ENCODE data around the gene UFC1.

UFC1 gene

DNA sequence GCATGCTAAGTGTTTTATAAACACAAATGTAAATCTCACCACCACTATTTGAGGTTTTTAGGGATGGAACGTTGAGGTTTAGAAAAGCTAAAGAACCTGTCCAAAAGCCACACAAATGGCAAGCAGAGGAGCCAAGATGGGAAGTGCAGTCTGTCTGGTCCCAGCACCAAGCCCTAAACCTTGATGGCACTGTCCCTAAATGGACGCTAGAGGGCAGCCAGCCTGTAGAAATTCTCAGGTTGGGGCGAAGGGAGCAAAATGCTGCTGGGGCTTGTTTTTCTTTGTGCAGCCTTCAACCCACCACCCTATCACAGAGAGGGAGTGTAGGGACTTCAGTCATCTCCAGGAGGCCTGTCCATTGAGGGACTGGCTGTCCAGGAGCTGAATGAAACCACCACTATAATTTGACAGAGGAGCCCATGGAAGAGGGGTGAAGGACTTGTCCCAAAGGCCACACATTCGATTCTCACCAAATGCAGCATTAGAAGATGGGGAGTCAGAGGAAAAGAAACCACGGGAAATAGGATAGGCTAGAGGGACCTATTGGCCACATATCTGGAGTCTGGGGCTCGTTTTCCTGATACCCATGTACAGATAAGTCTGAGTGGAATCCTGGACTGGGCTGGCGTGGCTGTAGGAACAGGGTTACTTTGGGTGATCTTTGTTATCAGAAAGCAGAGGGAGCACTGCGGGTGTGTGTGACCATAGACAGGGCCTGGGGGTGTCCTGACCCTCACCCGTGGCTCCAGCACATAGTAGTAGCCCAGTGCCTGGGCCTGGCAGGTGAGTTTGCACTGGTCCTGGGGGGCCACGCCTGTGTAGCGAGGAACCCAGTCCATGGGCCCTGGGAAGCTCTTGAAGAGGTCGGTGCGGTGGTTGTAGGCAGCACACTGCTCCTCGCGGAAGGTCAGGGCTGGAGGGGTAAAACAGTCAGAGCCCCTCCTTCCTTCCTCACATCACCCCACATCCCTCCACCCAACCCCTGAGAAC, 39.0 kb downstream of the UFC1 start:
- peak; percentile 28 to 51 (median 39) for DNase-seq (ENCODE audit: low read depth in 3 of 3)

DNA sequence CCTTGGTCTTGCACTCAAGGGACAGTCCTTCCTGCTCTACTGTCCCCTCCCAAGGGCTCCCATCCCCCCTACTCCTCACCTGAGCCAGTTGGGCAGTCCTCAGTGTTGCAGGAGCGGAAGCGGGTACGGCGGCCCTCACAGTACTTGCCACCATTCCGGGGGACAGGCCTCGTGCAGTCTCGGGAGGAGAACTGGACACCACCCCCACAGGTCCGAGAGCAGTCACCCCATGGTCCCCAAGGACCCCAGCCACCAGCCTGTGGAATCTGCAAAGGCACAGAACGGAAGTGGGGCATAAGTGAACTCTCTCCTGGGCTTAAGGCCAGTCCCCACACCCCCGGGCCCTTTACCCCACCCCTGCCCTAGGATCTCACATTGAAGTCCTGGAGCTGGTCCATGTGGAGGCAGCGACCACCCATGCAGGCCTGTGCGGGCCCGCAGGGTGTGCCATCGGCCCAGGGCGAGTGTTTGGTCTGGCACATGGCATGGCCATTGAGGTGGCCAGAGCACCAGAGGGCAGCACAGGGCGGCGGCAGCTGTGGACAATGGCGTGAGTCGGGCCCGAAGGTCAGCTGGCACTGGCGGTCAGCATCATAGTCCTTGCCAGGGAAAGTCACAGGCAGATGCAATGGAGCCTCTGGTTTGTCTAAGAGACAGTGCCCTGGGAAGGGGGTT, 39.9 kb downstream of the UFC1 start:
- DNase-seq (ENCODE audit: low read depth in 3 of 3), result no peak

DNA sequence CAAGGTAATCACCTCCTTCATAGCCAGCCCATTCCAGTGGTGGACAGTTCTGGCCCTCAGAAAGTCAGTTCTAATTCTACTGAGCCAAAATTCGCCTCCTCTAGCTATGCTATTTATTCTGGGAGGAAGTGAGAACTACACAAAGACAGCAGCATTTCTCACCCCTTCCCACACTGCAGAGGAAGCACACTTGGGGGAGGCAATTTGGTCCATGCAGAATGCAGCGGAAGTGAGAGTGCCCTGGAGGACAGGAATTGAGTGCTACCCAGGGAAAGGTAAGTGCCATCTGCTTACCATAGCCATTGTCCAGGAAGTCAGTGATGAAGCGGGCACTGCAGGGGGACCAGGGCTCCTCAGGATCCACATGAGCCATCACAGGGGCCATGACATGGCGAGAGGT, 41.4 kb downstream of the UFC1 start:
- DNase-seq (ENCODE audit: low read depth in 3 of 3), result no peak

DNA sequence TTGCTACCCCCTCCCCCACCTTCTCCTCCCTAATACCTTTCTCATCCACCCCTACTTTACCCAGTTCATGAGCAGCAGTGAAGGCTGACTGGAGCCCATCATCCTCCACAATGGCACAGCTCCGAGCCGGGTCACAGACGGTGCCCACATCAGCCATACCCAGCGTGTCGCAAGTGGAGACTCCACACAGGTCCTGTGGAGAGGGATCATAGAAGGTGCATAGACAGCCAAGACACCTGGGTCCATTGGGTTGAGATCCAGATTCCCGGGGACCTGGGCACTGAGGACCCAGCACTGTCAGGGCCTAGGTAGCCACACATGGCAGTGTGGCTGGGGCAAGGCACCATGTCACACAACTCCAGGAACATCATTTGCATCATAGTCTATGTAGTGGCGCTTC, 42.3 kb downstream of the UFC1 start:
- no peak for DNase-seq (ENCODE audit: low read depth in 3 of 3)

DNA sequence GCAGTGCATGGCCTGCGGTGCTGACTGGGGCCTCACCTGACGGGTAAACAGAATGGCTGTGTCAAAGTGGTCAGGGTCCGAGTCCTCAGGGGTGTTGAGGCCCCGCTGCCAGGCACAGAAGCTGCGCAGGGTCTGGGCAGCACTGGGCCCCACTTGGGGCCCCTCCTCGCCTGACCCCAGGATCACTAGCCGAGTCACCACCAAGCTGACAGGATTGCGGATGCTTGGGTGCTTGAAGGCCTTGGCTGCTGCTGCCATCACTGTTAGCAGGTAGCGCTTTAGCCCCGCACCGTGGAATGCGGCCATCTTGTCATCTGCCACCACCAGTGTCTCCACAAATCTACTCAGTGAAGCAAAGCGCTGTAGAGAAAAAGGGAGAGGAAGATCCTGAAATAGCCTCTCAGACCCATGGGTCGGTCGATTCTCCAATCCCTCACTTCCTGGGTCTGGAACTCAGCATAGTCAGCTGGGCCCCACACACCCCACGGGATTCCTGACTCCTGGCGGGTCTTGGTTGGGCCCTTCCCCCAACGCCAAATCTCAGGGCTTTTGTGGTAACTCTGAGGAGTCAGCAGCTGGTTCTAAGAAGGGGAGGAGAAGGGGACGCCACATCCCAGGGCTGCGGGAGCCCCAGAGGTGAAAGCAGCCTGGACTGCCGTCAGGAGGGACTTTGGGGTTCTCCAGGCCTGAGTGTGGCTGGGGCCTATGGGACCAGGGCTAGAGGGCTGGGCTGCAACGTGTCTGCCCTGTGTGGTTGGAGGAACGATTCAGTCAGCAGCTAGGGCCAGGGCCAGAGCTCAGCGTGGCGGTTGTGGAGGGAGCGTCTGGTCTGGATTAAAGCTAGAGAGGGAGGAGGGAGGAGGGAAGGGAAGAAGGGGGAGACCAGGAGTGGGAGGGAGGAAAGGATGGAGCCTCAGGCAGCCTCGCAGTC, 43.0 kb downstream of the UFC1 start:
- DNase-seq (ENCODE audit: low read depth in 3 of 3), result no peak

DNA sequence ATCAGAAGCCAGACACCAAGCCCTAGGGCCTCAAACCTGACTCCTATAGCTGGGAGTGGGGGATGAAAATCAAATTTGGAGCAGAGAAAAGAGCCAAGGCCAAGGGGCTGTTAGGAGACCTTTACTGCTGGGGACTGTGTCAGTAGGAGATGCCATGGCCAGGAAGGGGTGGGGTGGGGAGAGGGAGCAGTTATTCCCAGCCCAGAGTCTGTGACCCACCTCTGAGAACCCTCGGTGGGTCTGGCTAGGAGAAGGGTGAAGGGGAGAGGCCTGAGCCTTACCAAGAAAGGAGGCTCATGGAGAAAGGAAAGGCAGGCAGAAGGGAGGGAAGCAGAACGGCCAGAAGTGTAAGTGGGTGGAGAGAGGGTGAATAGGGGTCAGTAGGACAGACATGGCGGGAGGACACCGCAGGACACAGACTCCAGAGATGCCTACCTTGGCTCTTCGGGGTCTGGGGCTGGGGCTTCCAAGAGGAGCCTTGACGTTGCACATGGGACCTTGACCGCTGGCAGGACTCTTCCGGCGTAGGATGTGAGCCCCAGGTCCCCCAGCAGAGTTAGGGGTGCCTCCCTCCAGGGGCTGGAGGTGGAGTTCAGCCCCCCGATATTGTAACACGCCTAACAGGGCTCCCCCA, 43.9 kb downstream of the UFC1 start:
- no peak for DNase-seq (ENCODE audit: low read depth in 3 of 3)

DNA sequence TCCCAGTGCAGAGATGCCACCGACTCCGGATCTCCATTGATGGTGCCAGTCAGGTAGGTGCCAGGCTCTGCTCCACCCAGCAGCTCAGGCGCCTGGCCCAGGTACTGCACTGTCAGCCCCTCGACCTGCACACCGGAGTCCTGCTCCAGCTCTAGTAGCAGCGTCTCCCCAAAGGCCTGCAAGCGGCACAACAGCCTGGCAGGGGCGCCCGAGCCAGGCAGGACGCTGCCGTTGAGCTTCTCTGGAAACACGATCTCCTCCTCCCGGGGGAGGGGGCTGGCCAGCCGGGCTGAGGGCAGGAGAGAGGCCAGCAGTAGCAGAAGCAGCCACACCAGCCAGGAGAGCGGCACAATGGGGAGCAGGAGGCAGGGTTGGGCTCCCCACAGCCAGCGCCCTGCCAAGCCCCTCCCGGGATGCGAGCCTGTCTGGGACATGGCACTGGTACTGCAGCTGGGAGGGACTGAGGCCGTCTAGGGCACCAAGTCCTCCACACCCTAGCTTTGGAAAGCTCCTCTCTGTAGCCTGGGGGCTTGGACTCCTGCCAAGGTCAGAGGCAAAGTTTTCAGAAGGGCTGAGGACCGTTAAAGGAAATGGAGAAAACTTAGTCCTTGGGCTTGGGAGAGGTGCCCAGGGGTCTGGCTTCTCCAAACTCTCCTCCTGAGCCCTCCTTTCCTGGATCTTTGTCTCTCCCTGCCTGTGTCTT, 44.6 kb downstream of the UFC1 start:
- DNase-seq (ENCODE audit: low read depth in 3 of 3), result no peak

DNA sequence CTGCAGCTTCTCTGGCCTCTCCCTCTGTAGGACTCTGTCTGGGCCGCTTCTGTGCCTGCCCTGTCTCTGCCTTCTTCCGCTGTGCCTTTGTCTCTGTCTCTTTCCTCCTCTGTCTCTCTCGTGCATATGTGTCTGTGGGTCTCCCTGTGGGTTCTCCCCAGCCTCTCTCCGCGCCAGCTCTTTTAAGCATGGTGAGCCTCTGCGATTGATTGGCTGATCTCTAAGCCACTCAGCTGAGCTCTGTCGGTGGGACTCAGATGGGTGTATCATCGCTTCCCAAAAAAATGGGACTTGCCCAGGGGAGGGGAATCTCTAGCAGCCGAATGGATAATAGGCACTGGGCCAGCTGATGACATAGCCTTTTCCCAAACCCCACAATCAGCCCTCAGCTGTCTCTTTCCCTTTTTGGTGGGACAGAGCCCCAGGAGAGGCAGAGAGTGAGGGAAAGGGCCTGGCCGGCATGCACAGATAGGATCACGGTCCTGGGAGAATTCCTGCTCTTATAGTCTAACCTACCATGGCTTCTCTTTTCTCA, 45.2 kb downstream of the UFC1 start, which contains the start of gene ADAMTS4:
Gene ADAMTS4 (minus strand): TSS at position 158 of the 535 bp plus-strand sequence. CDS start 427 bp downstream, outside the sequence.
- no peak for DNase-seq (ENCODE audit: low read depth in 3 of 3)

DNA sequence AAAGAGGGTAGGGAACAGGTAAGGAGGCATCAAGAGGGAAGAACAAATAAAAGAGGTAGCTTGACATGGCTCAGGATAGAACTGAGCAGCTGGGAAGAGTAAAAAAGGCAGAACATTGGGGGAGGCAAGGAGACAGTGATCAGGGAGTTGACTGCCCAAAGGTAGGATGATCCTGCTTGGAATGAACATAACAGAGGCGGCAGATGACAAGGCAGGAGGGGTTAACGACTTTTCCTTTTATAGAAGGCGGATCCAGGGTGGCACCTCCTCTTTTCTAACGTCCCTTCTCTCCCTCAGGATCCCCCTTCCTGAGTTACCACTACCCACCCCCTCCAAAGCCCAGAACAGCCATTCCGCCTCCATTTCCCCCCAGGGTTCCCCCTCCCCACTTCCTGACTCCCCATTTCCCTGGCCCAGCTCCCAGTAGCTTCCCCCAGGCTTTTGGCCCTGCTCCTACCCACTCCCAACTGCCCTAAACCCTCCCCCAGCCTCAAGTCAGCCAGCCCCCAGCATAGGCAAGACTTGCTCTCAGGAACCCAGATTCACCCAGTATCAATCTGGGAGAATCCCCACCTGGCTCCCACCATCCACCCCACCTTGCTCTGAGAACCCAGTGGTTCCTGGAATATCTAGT, 45.8 kb downstream of the UFC1 start:
- DNase-seq (ENCODE audit: low read depth in 3 of 3), result no peak

DNA sequence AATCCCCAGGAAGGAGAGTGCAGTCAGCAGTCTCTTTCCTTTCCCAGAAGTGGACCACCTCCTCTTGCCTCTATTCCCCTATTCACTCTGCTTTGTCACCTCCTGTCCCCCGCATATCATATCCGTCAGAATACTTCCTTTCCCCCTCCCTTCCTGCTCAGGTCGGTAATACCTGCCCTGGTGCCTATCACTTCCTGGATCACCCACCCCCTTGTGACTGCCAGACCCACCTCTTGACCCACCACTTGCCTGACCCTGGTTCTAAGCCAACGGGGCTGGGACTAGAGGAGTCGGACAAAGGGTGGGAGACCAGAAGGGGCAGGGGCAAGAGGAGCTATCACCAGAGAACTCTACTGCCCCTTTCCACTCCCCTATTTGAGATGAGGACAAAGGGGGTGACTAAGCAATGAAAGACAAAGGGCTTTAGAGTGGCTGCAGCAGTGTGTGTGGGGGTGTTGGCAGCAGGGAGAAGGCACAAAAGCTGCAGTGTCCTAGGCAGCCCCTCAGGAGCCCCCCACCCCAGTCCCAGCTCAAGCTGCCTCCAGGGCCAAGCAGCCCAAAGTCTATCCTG, 46.7 kb downstream of the UFC1 start:
- DNase-seq (ENCODE audit: low read depth in 3 of 3), result no peak

DNA sequence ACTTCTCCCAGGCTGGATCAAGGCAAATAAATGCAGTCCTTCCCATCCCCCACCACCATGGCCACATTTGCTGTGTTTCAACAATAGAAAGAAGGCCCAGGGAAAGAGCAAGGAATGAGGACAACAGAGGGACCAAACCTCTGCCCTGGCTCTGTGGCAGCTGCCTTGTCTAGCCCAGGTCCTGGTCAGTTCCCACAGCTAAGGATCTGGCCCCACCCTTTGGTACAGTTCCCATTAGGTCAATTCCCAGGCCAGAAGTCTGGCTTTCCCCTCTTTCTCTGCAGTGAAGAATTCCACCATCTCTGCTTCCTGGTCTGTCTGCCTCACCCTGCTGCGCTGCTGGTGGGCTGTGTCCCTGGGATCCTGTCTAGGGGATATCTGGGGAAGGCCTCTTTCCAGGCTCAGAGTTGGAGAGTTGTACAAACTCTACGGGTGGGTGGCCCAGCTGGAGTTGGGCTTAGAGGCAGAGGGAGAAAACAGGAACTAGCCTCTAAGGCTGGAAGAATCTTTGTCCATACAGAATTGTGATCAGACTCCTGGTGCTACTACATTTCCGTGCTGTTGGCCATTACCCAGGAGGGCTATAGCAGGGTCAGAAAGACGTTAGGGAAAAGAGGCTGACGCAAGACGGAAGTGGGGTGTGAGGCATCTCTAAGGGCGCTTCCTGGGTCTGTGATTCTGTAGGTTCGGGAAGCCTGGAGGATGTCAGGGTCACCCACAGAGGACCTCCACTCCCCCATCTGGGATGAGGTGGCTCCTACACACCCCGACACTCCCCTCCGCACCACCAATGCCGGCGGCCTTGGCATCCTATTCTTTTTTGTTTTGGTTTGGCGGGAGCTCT, 47.4 kb downstream of the UFC1 start:
- DNase-seq (ENCODE audit: low read depth in 3 of 3), result no peak

DNA sequence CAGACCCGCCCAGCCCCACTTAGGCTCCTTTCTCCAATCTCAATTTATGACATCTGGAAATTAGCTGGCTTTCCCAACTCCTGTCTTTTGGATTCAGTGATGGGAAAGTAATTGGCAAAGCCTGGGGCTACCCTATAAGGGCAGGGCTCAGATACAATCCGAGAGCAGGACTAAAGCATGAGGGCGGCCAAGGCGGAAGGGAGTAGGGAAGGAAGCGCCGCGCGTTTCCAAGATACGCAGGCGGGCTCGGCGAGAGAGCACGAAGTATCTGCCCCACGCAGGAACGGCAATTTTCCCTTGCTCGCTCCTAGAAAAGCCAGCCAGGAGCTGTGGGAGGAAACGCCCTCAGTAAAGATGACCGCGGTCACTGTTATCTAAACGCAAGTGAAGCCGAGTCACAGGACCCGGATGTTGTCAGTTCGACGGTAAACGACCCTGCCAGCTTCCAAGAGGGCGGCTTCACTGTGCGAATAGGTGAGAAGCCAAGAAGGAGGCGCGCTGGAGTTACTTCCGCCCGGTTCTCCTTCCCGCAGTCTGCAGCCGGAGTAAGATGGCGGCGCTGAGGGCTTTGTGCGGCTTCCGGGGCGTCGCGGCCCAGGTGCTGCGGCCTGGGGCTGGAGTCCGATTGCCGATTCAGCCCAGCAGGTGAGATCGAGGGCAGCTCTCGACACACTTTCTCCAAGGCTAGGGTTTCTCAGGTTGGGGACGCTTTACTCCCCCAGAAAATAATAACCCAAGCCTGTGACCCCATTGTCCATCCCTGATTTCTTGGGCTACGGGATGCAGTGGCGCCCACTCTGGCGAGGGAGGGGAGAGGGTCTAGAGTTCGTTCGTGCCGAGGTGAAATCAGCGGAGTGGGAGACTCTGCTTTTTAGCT, 48.3 kb downstream of the UFC1 start, which contains the start of gene NDUFS2:
Gene NDUFS2 (plus strand): TSS at position 532 of the 877 bp plus-strand sequence. CDS start 19 bp downstream, at position 551.
- DNase-seq (ENCODE audit: low read depth in 3 of 3), result peak; percentile 75 to 93 (median 89)

DNA sequence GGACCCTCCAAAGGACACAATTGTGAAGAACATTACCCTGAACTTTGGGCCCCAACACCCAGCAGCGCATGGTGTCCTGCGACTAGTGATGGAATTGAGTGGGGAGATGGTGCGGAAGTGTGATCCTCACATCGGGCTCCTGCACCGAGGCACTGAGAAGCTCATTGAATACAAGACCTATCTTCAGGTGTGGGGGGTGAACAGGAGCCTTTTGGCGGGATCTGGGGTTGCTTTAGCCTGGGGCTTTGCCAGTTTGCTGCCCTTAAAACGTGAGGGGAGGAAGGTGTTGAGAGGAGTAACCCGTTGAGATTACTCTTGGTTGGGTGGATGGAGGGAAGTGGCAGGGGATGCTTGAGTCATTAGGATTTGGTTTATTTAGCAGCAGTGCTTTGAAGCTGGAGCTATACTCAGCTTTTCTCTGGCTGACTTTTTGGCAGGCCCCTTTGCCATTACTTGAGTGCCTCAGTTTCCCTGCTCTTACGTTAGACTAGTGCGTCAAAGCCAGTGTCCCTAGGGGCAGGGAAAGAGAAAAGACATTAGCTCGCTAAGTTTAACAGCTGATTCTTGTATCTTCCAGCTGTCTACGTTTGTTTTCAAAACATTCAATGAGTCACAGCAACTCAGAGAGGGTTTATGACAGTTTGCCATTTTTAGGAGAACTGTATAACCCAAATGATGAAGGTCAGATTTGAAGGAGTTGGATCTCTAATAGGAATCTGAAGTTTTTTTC, 52.8 kb downstream of the UFC1 start:
- DNase-seq (ENCODE audit: low read depth in 3 of 3), result no peak

DNA sequence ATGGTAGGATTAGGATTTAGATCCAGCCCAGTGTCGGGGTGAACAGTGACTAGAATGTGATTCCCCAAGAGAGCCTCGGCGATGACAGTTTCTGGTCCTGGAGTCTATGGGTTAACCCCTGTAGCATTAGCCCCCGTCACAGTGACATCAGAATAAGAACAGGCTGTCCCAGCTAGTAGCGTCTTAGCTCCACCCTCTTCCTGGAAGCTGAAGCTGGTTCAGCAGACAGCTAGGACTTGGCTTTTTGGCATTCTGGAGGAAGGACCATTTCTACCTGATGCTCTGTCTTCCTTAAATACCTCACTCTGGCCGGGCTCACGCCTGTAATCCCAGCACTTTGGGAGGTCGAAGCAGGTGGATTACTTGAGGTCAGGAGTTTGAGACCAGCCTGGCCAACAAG, 53.4 kb downstream of the UFC1 start:
- DNase-seq (ENCODE audit: low read depth in 3 of 3), result no peak

All from stimulated activated CD4-positive, alpha-beta T cell treated with anti-CD3 and anti-CD28 coated beads, TNF-alpha, amount 100 ng/mL, for 4 hours (primary cell).